ENCODE results near the gene KCNK6.

The KCNK6 gene

GRCh38 chr19:38307597-38307996 is 12.0 kb upstream of the KCNK6 start:
- TF ChIP-seq MYC (IDR thresholded peaks at IDR 0.05; ENCODE audit: low read depth, low read length): no peak
- no peak for TF ChIP-seq MAX (IDR thresholded peaks at IDR 0.05; ENCODE audit: low read depth, low read length)
- TF ChIP-seq POLR2A (IDR thresholded peaks at IDR 0.05; ENCODE audit: extremely low read depth, insufficient read length): no peak
- TF ChIP-seq, protein P1, sequence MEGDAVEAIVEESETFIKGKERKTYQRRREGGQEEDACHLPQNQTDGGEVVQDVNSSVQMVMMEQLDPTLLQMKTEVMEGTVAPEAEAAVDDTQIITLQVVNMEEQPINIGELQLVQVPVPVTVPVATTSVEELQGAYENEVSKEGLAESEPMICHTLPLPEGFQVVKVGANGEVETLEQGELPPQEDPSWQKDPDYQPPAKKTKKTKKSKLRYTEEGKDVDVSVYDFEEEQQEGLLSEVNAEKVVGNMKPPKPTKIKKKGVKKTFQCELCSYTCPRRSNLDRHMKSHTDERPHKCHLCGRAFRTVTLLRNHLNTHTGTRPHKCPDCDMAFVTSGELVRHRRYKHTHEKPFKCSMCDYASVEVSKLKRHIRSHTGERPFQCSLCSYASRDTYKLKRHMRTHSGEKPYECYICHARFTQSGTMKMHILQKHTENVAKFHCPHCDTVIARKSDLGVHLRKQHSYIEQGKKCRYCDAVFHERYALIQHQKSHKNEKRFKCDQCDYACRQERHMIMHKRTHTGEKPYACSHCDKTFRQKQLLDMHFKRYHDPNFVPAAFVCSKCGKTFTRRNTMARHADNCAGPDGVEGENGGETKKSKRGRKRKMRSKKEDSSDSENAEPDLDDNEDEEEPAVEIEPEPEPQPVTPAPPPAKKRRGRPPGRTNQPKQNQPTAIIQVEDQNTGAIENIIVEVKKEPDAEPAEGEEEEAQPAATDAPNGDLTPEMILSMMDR (IDR thresholded peaks at IDR 0.05; ENCODE audit: low read depth, low read length): no peak
- DNase-seq (ENCODE audit: low read depth): no peak
- H3K4me3 ChIP-seq (ENCODE audit: low read depth, low read length): no peak overlapping the region

DNA sequence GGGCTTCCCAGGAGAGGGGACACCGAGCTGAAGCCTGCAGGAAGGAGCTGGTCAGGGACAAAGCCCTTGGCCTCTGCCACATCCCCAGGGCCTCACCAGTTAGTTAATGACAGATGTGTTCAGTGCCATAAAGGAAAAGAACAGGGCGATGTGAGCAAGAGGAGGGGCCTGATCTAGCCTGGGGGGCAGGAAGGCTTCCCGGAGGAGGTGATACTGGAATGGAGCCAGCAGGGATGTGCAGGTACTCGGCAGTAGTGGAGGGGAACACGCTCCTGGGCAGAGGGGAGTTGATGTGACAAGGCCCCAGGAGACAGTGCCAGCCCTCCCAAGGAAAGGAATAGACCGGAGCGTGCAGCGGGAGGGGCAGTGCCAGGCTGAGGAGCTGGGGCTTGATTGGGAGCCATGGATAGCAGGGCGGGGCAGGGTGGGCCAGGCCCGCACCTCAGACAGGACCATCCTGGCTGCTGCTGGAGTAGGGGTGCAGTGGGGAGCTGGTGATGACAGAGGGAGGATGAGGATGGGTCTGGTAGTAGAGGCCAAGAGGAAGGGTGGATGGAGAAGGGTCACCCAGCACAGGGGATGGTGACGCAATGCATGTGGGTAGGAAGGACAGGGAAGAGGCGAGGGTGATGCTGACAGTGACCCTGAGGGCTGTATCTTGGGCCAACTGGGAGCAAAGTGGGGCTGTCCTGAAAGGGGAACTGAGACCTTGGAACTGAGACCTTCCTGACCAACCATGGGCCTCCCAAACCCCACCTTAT is 11.5 kb upstream of the KCNK6 start:
- no peak overlapping the region for H3K4me3 ChIP-seq (ENCODE audit: low read depth, low read length)
- DNase-seq (ENCODE audit: low read depth): no peak
- TF ChIP-seq MAX (IDR thresholded peaks at IDR 0.05; ENCODE audit: low read depth, low read length) (no peak), POLR2A (IDR thresholded peaks at IDR 0.05; ENCODE audit: extremely low read depth, insufficient read length) (no peak), MYC (IDR thresholded peaks at IDR 0.05; ENCODE audit: low read depth, low read length) (no peak)
- TF ChIP-seq, protein P1 (IDR thresholded peaks at IDR 0.05; ENCODE audit: low read depth, low read length): no peak

DNA sequence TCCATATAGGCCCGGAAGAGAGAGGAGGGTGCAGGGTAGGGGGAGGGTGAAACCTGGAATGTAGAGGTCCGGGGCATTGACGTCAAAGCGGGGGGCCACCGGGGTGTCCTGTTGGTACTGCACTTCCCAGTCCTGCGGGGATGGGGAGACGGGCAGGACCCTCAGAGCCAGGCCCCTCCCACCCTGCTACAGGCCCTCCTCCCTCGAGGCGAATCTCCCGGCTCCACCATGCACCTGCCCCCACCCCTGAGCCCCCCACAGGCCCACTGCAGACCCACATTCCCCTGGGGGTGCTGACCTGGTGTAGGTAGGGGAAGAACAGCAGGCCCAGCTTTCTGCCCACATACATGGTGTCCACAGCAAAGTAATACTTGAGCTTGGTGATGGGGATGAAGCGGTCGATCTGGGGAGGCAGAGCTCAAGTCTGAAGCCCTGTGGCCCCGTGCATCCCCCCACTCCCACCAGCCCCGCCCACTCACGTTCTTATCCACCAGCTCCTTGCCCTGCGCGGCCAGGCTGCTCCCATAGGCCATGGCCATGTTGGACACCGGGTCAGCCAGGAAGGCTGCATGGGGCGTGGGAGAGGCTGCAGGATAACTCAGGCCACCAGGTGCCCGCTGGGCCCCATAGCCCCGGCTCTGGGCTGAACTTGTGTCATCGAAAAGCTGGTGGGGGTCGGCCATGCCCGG is 10.6 kb upstream of the KCNK6 start:
- TF ChIP-seq MYC (IDR thresholded peaks at IDR 0.05; ENCODE audit: low read depth, low read length): no peak
- TF ChIP-seq MAX (IDR thresholded peaks at IDR 0.05; ENCODE audit: low read depth, low read length): no peak
- TF ChIP-seq POLR2A (IDR thresholded peaks at IDR 0.05; ENCODE audit: extremely low read depth, insufficient read length): no peak
- TF ChIP-seq, protein P1 (IDR thresholded peaks at IDR 0.05; ENCODE audit: low read depth, low read length): no peak
- DNase-seq (ENCODE audit: low read depth): no peak
- H3K4me3 ChIP-seq (ENCODE audit: low read depth, low read length): no peak overlapping the region

- DNase-seq (ENCODE audit: low read depth): no peak
- TF ChIP-seq MAX (IDR thresholded peaks at IDR 0.05; ENCODE audit: low read depth, low read length): no peak
- TF ChIP-seq MYC (IDR thresholded peaks at IDR 0.05; ENCODE audit: low read depth, low read length): no peak
- TF ChIP-seq, protein P1 (IDR thresholded peaks at IDR 0.05; ENCODE audit: low read depth, low read length): no peak
- TF ChIP-seq POLR2A (IDR thresholded peaks at IDR 0.05; ENCODE audit: extremely low read depth, insufficient read length): no peak
These were observed 9.9 kb upstream of the KCNK6 start for GRCh38 chr19:38309615-38310278.

DNA sequence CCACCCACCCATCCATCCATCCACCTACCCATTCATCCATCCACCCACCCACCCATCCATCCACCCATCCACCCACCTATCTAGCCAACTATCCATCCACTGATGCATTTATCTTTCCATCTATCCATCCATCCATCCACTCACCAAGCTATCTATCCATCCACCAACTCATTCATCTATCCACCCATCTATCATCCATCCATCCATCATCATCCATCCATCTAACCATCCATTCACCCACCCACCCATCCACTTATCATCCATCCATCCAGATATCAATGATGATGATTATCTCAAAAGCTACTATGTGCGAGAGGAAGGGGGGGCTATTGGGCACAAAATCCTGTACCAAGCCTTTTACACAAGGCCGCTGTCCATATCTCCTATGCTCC is 9.4 kb upstream of the KCNK6 start:
- no peak for DNase-seq (ENCODE audit: low read depth)
- no peak for TF ChIP-seq MAX (IDR thresholded peaks at IDR 0.05; ENCODE audit: low read depth, low read length)
- no peak for TF ChIP-seq MYC (IDR thresholded peaks at IDR 0.05; ENCODE audit: low read depth, low read length)
- no peak for TF ChIP-seq POLR2A (IDR thresholded peaks at IDR 0.05; ENCODE audit: extremely low read depth, insufficient read length)
- TF ChIP-seq, protein P1 (IDR thresholded peaks at IDR 0.05; ENCODE audit: low read depth, low read length): no peak
- H3K4me3 ChIP-seq (ENCODE audit: low read depth, low read length): no peak overlapping the region

More at GRCh38 chr19:38309615-38310278, 9.9 kb upstream of the KCNK6 start:
- no peak overlapping the region for H3K4me3 ChIP-seq (ENCODE audit: low read depth, low read length)
